ENCODE data around the gene MROH8.
"Not testable (repeated sequence)": the region's sequence is repeated elsewhere in the genome, so short reads cannot be mapped to it uniquely, and the experiment has no call there.

Gene MROH8

DNA sequence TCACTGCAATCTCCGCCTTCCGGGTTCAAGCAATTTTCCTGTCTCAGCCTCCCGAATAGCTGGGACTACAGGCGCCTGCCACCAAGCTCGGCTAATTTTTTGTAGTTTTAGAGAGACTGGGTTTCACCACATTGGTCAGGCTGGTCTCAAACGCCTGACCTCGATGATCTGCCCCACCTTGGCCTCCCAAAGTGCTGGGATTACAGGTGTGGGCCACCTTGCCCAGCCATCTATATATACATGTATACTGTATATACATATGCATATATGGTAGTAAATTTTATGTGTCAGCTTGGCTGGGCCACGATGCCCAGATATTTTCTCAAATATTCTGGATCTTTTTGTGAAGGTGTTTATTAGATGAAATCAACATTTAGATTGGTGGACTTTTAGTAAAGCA lies 102.3 kb downstream of the MROH8 start:
- no peak for DNase-seq

DNA sequence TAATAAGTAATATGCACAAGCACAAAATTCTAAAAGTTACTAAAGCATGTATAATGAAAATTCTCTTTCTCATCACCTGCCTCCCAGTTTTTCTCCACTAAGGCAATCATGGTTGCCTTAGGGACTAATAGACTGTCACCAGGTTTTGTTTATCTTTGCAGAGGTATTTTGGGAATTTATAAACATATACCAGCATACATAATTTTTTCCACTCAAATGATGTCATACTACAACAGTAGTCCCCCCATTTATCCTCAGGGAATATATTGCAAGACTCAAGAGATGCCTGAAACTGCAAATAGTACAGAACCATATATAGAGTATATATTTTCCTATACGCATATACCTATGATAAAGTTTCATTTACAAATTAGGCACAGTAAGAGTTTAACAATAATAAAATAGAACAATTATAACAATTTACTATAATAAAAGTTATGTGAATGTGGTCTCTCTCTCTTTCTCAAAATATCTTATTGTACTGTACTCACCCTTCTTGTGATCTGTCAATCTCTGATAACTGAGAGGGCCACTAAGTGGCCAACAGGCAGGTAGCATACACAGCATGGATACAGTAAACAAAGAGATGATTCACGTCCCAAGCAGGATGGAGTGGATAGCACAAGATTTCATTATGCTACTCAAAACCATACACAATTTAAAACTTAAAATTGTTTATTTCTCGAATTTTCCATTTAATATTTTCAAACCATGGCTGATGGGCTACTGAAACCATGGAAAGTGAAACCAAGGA lies 103.2 kb downstream of the MROH8 start:
- DNase-seq, result no peak

GRCh38 chr20:37072293-37073196 lies 106.8 kb downstream of the MROH8 start:
- no peak for DNase-seq

DNA sequence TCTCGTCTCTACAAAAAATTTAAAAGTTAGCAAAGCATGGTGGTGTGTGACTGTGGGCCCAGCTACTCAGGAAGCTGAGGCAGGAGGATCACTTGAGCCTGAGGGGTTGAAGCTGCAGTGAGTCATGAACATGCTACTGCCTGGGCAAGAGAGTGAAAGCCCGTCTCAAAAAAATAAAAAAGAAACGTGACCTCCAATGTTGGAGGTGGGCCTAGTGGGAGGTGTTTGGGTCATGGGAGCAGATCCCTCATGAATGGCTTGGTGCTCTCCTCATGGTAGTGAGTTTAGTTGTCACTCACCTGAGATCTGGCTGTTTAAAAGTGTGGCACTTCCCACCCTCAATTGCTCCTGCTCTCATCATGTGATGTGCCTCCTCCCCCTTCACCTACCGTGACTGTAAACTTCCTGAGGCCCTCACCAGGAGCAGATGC lies 107.9 kb downstream of the MROH8 start:
- DNase-seq, result no peak

DNA sequence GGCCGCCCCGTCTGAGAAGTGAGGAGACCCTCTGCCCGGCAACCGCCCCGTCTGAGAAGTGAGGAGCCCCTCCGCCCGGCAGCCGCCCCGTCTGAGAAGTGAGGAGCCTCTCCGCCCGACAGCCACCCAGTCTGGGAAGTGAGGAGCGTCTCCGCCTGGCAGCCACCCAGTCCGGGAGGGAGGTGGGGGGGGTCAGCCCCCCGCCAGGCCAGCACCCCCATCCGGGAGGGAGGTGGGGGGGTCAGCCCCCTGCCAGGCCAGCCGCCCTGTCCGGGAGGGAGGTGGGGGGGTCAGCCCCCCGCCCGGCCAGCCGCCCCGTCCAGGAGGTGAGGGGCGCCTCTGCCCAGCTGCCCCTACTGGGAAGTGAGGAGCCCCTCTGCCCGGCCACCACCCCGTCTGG lies 109.8 kb downstream of the MROH8 start:
- not testable (repeated sequence) for DNase-seq

- DNase-seq, result no peak
Measured at GRCh38 chr20:37066168-37066567, 113.2 kb downstream of the MROH8 start.

DNA sequence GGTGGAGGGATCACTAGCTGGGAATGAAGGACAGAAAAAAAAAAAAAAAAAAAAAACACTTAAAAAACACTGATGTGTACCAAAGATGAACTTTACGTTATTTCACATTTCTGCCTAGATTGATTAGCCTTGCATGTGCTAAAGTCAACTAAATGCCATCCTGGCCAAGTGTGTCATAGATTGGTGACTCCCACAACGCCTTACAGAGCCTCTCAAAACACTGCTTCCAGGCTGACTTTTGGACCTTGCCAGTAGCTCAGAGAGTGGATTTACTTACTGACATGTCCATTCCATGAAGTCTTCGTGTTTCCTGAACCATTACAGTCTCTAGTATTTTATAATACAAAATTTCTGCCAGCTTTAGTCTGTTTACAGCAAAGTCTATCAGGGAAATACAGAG lies 124.1 kb downstream of the MROH8 start:
- DNase-seq, result no peak

GRCh38 chr20:37053230-37053950 lies 126.0 kb downstream of the MROH8 start:
- no peak for DNase-seq
